Measurements from ENCODE around the gene VPS37D.

- TF ChIP-seq CTCF (IDR thresholded peaks at IDR 0.05; ENCODE audit: insufficient read depth, low read length, poor library complexity, severe bottlenecking) (no peak), EZH2phosphoT487 (conservative IDR thresholded peaks at IDR 0.05; ENCODE audit: low read length) (no peak)
Measured at GRCh38 chr7:73621168-73622063, 46.2 kb upstream of the VPS37D start.

All from SU-DHL-6 (cell line).